DOHH2 (cell line): ENCODE data around the gene GLRX5.
A peak's percentile ranks its signal among the peaks of the same experiment; 100 is the strongest.

Source experiments
- H3F3A ChIP-seq: fragments of 200-600 bp; sonication (generic), shearing (Covaris generic); 2 replicates; pipeline ENCODE4 v1.6.0; 2016; ENCODE audit warnings: antibody characterized with exemption, mild to moderate bottlenecking; ENCODE audit not compliant: control insufficient read depth, insufficient read depth
- H3K27ac ChIP-seq: fragments of 200-600 bp; sonication (generic); 2 replicates; pipeline ENCODE4 v1.5.1; 2014; ENCODE audit warnings: low read depth, mild to moderate bottlenecking, low read length, moderate library complexity
- H3K27me3 ChIP-seq: fragments of 200-600 bp; sonication (generic); 2 replicates; pipeline ENCODE4 v1.6.1; 2014; ENCODE audit warnings: mild to moderate bottlenecking, low read length, mixed read lengths; ENCODE audit not compliant: control insufficient read depth
- H3K36me3 ChIP-seq: fragments of 200-600 bp; sonication (generic); 2 replicates; pipeline ENCODE4 v1.6.1; 2014; ENCODE audit warnings: mild to moderate bottlenecking, low read length, moderate library complexity, mixed read lengths; ENCODE audit not compliant: control insufficient read depth
- H3K4me1 ChIP-seq: fragments of 200-600 bp; sonication (generic); 2 replicates; pipeline ENCODE4 v1.6.1; 2014; ENCODE audit warnings: mild to moderate bottlenecking, low read length, mixed read lengths; ENCODE audit not compliant: control insufficient read depth
- H3K4me2 ChIP-seq: fragments of 200-600 bp; sonication (generic); 2 replicates; pipeline ENCODE4 v1.6.0; 2014; ENCODE audit warnings: mild to moderate bottlenecking, low read length, moderate library complexity
- H3K4me3 ChIP-seq: fragments of 200-600 bp; sonication (generic); 2 replicates; pipeline ENCODE4 v1.5.1; 2014; ENCODE audit warnings: mild to moderate bottlenecking, low read length, mixed read lengths
- H3K79me2 ChIP-seq: fragments of 200-600 bp; sonication (generic); 2 replicates; pipeline ENCODE4 v1.6.1; 2014; ENCODE audit warnings: mild to moderate bottlenecking, low read length, mixed read lengths; ENCODE audit not compliant: control insufficient read depth
- H3K9me2 ChIP-seq: fragments of 200-600 bp; sonication (generic); replicated peaks from 2 replicates; pipeline ENCODE4 v1.6.1; 2014; ENCODE audit warnings: mild to moderate bottlenecking, low read length, mixed read lengths; ENCODE audit not compliant: control insufficient read depth
- H3K9me3 ChIP-seq: fragments of 200-600 bp; sonication (generic); 2 replicates; pipeline ENCODE4 v1.6.1; 2014; ENCODE audit warnings: antibody characterized with exemption, low read length, mixed read lengths; ENCODE audit not compliant: control insufficient read depth, insufficient read depth
- H4K20me1 ChIP-seq: fragments of 200-600 bp; sonication (generic); 2 replicates; pipeline ENCODE4 v1.6.0; 2014; ENCODE audit warnings: low read depth, mild to moderate bottlenecking, antibody characterized with exemption, low read length, moderate library complexity; ENCODE audit not compliant: control insufficient read depth, insufficient read depth
- CTCF ChIP-seq: fragments of 200-600 bp; sonication (generic); IDR thresholded peaks from one replicate; pipeline ENCODE4 v1.5.1; 2014; ENCODE audit warnings: antibody characterized with exemption, mild to moderate bottlenecking, low read depth, low read length; ENCODE audit not compliant: poor library complexity, severe bottlenecking
- EZH2phosphoT487 ChIP-seq: fragments of 200-600 bp; sonication (generic); IDR thresholded peaks from 2 replicates; pipeline ENCODE4 v1.6.1; 2017; ENCODE audit warnings: borderline replicate concordance, mild to moderate bottlenecking, antibody characterized with exemption, low read length, moderate library complexity, mixed read lengths

The GLRX5 gene

DNA sequence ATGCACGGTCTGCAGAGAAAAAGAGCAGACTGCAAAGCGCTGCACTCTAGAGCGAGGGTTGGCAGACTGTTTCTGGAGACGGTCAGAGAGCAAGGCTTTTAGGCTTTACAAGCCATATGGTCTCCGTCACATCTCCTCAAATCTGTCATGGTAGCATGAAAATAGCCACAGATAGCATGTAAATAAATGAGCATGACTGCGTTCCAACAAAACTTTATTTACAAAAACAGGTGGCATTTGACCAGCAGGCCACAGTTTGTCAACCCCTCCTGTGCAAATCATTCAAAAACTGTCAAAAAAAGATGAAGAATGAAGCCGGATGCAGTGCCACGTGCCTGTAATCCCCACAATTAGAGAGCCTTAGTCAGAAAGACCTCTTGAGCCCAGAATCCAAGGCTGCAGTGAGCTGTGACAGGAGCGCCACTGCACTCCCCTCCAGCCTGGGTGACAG, 37.3 kb upstream of the GLRX5 start:
- TF ChIP-seq CTCF (no peak), EZH2phosphoT487 (no peak)
- Histone ChIP-seq H3K4me1 (peaks cover 44% of the 10 kb centered on the region), H3K27me3 (peaks cover 3% of the 10 kb centered on the region; the same call in 1 of the 2 replicates), H3K9me2 (no peaks in the 10 kb centered on the region), H3K27ac (peak overlapping the region; percentile 29), H3K79me2 (no peaks in the 10 kb centered on the region), H3K36me3 (no peaks in the 10 kb centered on the region), H3K4me3 (peak overlapping the region; percentile 11), H3K9me3 (no peaks in the 10 kb centered on the region), H4K20me1 (no peaks in the 10 kb centered on the region), H3K4me2 (peak overlapping the region; percentile 54), H3F3A (peaks cover 4% of the 10 kb centered on the region; the same call in 1 of the 2 replicates)

DNA sequence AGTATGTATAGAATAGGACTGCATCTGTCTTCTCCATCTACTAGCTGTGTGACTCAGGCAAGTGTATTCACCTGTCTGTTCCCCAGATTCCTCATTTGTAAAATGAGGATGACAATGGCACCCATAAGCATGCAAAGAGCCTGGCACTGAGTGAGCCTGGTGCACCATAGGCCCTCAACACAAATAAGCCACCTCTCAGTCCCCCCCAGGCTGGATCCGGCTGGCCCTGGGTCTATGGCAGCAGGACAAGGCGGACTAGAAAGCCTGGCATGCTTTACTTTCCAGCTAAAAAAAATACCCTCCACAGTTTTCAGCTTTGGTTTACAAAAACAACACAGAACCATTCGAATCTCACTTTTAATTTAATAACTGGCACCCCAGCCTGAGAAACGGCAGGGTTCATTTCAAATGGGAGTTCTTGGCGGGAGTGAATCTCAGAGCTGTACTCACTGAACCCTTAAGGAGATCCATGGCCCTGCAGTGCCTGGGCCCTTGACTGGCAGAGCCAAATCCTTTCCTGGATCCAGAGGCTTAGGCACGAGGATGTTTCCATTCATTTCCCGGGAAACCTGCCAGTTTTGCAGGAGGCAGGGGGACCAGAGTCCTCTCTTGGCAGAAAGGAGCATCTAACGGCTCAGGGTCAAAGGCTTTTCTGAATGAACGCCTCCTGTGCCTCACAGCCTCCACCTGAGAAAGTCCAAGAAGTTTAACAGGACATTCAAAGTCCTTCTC, 36.1 kb upstream of the GLRX5 start:
- Histone ChIP-seq H3K27me3 (peaks cover 3% of the 10 kb centered on the region; the same call in 1 of the 2 replicates), H3K9me3 (no peaks in the 10 kb centered on the region), H3K27ac (no peak overlapping the region), H3F3A (peaks cover 4% of the 10 kb centered on the region; the same call in 1 of the 2 replicates), H3K36me3 (no peaks in the 10 kb centered on the region), H3K9me2 (no peaks in the 10 kb centered on the region), H3K4me1 (peaks cover 56% of the 10 kb centered on the region), H3K79me2 (no peaks in the 10 kb centered on the region), H3K4me2 (no peak overlapping the region), H3K4me3 (no peak overlapping the region), H4K20me1 (no peaks in the 10 kb centered on the region)
- no peak for TF ChIP-seq EZH2phosphoT487
- no peak for TF ChIP-seq CTCF

- Histone ChIP-seq H3K4me3 (no peak overlapping the region), H3K9me3 (no peaks in the 10 kb centered on the region), H4K20me1 (no peaks in the 10 kb centered on the region), H3F3A (peaks cover 4% of the 10 kb centered on the region; the same call in 1 of the 2 replicates), H3K4me1 (peaks cover 61% of the 10 kb centered on the region), H3K79me2 (no peaks in the 10 kb centered on the region), H3K36me3 (no peaks in the 10 kb centered on the region), H3K27me3 (peaks cover 3% of the 10 kb centered on the region; the same call in 1 of the 2 replicates), H3K9me2 (no peaks in the 10 kb centered on the region), H3K4me2 (no peak overlapping the region), H3K27ac (no peak overlapping the region)
- TF ChIP-seq CTCF (no peak), EZH2phosphoT487 (no peak)
Measured at GRCh38 chr14:95499354-95499750, 35.5 kb upstream of the GLRX5 start.
